ENCODE measurements around the gene PDE4B.
A peak's percentile ranks its signal among the peaks of the same experiment; 100 is the strongest.

The PDE4B gene

DNA sequence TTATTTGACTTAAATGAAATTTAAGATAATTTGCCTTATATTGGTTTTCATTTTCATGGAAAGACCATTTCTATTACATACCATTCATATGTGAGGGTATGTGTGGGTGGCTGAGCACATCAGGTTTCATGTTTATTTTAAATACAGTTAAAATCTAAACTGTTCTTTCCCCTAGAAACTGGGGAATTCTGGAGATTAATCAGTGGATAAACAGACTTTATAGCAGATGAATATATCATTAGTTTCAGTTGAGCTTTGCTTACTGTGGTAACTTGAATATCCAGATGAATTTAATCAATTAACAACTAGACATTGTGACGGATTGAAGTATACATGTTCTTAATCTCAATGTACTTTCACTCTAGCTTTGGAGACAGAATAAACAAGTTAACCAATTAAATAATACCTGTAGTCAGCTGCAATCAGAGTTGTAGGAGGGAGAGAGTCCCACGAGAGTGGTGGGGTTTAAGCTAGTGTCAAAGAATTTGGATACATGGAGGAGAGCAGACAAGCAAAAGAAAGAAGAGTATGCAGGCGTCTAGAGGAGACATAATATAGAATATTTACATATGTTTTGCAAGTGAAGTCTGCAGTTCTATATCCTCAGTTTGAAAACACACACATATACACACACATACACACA, 97.6 kb downstream of the PDE4B start:
- peak; percentile 30 for DNase-seq

DNA sequence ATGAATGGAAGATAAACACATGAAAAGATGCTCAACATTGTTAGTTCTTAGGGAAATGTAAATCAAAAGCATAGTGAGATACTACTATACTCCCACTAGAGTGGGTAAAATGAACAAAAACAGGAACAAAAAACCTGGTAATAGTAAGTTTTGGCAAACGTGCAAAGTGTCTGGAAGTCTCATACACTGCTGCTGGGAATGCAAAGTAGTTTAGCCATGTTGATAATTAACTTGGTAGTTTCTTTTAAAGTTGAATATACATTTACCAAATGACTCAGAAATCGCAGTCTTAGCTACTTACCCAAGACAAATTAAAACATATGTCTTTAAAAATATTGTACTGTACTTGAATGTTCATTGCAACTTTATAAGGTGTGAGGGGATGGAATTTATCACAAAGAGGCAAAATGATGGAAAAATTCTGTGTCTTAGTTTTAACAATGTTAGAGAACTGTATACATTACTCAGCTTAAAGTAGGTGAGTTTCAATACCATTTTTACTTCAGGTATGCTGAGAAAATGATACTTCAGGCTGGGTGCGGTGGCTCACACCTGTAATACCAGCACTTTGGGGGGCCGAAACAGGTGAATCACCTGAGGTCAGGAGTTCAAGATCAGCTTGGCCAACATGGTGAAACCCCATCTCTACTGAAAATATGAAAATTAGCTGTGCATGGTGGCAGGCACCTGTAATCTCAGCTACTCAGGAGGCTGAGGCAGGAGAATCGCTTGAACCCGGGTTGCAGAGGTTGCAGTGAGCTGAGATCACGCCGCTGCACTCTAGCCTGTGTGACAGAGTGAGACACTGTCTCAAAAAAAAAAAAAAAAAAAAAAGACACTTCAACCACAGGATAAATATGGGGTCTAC, 102.3 kb downstream of the PDE4B start:
- DNase-seq, result no peak

DNA sequence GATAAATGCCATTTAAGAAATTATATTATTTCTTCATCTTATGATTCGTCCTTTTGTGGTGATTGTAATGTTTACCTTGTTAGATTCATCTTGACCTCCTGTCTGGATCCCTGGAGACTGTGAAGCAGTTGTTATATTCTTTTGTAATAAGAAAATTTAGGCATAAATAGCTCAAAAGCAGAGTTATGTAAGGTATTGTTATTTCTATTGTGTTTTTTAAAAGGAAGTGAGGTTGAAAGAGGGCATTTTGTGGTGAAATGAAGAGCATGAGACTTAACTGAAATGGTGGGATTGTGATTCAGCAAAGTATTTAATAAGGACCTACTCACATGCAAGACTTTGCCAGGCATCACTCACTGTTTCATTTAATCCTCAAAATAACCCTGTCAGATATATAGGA, 104.0 kb downstream of the PDE4B start:
- DNase-seq, result peak; percentile 21

GRCh38 chr1:65897485-65897884, 104.8 kb downstream of the PDE4B start:
- DNase-seq, result no peak

GRCh38 chr1:65904681-65905083, 112.0 kb downstream of the PDE4B start:
- peak; percentile 67 for DNase-seq

DNA sequence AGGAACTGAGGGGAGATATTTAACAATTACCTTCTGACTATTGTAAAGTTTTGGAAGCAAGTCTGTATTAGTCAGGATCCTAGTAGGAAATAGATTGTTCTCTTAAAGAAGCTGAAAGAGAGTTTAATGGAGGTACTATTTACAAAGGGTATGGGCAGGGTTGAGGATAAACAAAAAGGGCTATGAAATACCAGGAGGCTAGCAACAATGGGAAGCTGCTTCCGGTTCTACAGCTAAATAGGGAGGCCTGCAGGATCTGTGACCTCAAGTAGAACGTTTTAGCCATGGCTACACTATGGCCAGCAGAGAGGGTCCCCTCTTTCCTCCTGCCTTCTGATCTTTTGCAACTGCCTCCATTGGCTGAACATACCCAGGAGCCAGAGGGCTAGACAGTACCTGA, 117.7 kb downstream of the PDE4B start:
- no peak for DNase-seq

DNA sequence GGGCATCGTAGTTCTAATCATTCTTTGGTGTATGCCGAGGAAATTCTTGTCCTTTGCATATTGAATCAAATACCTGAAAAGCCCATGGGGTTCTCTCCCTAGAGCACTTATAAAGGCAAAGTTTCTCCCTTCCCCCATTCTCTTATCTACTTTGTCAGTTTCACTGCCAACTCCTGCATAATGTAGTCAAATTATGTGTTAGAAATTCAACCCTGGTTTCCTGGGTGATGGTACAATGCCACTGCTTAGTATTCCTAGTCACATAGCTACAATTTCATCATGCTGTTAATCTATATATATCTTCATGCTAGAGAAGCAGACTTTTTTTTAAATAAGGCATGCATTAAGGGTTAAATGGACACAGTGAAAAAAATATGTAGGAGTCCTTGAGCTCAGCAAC, 119.0 kb downstream of the PDE4B start:
- DNase-seq, result no peak

DNA sequence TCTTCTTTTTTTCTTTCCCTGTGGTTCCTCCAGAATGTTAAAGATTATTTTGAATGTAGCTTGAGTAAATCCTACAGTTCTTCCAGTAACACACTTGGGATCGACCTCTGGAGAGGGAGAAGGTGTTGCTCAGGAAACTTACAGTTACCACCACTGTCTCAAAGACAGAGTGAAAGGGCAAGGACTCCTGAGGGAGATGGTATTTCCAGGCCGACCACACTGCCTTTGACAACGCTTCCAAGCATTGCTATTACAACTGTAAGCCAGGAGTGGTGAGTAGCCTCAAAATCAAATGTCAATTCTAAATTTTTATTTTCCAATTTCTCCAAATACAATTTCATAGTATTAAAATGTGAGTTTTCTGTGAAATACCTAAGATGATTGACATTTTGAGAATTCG, 125.9 kb downstream of the PDE4B start:
- no peak for DNase-seq

DNA sequence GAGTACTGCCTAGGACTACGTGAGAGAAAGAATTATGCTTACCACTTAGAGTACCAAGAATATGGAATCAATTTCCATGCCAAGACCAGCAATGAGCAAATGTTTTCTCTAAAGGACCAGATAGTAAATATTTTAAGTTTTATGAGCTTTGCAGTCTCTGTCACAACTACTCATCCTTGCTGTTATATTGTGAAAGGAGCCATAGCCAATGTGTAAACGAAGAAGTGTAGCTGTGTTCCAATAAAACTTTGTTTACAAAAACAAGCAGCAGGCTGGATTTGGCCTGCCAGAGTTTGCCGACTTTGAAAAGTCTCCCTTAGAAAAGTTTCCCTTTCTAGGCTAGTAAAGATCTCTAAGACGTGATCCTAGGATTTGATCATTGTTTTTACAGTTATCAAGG, 128.8 kb downstream of the PDE4B start:
- DNase-seq, result no peak

GRCh38 chr1:65924471-65924870, 131.8 kb downstream of the PDE4B start:
- DNase-seq, result peak; percentile 81

DNA sequence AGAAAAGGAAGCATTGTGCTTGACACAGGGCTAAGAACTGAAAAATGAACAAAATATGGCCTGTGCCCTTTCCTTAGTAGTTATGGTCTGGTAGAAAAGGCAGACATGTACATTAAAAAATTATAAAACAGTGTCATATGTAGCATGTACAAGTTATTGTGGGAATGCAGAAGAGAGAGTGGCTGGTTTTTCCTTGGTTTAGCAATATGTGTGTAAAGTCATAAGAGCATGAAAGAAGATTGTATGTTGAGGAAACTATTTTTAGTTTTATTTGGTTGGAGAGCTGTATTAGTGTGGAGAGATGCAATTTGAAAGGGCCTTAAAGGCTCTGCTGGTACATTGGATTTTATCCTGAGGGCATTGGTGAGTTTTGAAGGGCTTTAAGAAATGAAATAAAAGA, 145.8 kb downstream of the PDE4B start:
- DNase-seq, result no peak

- no peak for DNase-seq
Measured at GRCh38 chr1:65939191-65939590, 146.5 kb downstream of the PDE4B start.

GRCh38 chr1:65939636-65940035, 146.9 kb downstream of the PDE4B start:
- no peak for DNase-seq

DNA sequence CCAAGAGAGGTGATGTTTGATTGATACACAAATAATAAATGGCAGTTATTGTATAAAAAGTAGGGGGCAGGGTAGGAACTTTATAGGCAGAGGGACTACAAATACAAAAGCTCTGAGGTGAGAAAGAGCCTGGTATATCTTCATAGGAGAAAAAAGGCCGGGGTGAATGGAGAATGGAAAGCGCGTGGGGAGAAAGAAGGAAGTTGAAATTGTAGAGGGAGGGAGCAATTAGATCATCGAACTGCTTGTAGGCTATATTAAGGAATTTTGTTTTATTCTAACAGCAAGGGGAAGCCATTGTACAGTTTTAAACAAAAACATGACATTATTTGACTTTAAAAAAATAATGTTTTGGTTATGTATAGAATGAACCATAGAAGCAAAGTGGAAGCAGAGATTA, 147.4 kb downstream of the PDE4B start:
- DNase-seq, result no peak

- DNase-seq, result no peak
Measured at GRCh38 chr1:65942476-65942875, 149.8 kb downstream of the PDE4B start.

DNA sequence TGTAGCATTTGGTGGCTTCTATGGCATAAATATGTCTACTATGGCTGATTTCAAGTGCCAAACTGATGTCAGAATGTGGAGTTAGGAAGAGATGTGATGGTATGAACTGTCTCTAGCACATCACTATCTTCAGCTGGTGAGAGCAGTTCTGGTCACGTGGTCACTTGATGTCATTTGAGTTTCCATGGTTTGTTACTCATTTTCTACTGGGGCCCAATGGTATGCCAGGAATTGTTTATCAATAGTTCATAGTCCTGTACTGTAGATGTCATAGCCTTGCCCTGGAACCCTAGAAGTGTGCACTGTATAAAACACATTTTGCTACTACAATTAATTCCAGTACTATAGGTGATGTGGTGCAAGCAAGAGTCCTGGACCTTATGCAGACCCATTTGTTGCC, 153.7 kb downstream of the PDE4B start:
- DNase-seq, result no peak

- no peak for DNase-seq
Measured at GRCh38 chr1:65946960-65947359, 154.3 kb downstream of the PDE4B start.

DNA sequence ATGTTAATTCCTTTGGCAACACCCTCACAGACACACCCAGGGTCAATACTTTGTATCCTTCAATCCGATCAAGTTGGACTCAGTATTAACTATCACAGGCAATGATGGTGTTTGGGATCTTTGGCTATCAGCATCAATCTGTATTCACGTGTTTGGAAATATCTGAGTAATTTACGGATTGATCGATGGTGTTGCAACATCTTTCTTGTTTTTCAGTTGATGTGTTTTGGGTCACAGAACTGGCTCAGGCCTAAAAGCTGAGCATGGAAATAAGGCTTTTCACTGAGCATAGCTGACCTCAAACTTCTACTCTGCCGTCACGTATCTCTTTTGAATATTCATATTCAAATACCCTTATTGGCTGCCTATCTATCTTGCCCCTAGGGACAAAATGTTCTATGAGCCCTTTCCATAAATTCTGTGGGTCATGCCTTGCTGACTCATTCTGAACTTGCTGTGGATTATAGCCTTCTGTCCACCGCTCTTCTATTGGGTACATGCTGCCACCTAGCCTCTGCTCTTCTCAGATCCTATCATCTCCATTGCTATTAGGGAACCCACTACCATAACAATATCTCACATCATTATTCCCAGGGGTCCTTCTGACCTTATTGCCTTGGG, 156.0 kb downstream of the PDE4B start:
- DNase-seq, result peak; percentile 83

DNA sequence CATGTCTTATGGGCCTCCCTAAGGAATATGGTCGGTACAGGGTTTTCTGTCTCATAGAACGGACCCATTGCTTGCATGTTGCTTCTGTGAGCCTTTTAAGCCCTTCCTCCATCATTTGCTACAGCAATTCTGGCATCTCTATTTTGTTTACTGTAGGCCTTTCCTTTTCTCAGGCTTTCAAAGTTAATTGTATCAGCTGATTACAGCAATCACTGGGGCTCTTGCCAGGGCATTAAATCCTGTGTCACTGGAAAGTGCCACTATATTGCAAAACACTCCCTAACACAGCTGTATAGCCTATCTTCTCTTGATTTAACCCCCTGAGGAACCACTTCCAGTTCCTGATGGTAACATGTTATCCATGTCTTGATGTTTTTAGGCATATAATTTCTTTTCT, 156.5 kb downstream of the PDE4B start:
- DNase-seq, result peak; percentile 19

DNA sequence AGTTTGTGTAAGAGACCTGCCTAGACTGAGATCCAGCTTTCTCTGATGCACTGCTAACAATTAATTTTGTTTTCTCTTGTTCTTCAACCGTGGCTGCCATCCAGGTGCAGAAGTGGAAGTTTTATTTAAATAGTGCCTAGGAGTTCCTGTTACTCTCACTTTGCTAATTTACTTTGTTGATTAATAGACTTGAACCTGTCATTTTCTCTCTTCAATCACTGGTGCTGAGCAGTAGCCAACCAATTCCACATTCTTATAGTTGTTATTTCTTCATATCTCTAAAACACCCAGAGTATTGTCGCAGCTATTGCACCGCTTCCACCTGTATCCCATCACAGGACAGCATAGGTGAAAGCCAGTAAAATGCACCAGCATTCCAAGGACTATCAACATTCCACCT, 157.2 kb downstream of the PDE4B start:
- no peak for DNase-seq

- peak; percentile 57 for DNase-seq
Measured at GRCh38 chr1:65952696-65953095, 160.0 kb downstream of the PDE4B start.

DNA sequence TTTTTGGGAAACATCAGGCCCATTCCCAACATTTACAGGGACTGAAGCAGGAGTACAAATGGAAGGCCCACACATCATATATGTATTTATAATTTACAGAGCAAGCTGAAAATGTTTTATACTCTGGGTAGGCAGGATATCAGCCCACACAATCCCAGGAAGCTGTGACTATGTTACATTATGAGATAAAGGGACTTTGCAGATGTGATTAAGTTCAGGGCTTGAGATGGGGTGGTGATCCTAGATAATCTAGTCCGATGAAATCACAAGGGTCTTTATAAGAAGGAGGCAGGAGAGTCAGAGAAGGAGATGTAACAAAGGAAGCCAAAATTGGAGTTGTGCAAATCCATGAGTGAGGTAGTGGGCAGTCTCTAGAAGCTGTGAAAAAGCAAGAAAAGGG, 160.5 kb downstream of the PDE4B start:
- DNase-seq, result no peak

GRCh38 chr1:65955071-65955470, 162.4 kb downstream of the PDE4B start:
- DNase-seq, result no peak

- no peak for DNase-seq
Measured at GRCh38 chr1:65955503-65955902, 162.8 kb downstream of the PDE4B start.

All from HCEC 1CT (cell line).